Ovary (tissue), 9 donors: ENCODE results near the gene TNFSF12. TPM values are rescaled to one million over a fixed set of nuclear protein-coding genes. Genes with fewer than 3 reads are reported as not detected.

ENCODE experiments used
- DNase-seq, 5 donors: peaks; one replicate each; pipeline ENCODE4 v3.0.0-alpha.2; 2019 to 2020
- H3K27ac ChIP-seq, 2 donors: fragments of 200-600 bp; one replicate each; pipeline versions ENCODE4 v1.5.1 to v1.8.0; 2019 to 2022
- H3K27me3 ChIP-seq: fragments of 200-600 bp; one replicate; pipeline ENCODE4 v1.8.0; 2022
- H3K36me3 ChIP-seq: fragments of 200-600 bp; sonication (generic); one replicate; pipeline ENCODE4 v1.5.1; 2019
- H3K4me1 ChIP-seq: one replicate; pipeline ENCODE4 v1.8.1; 2013; ENCODE audit warnings: mild to moderate bottlenecking, moderate library complexity; ENCODE audit not compliant: insufficient read depth
- H3K4me3 ChIP-seq: fragments of 200-600 bp; sonication (generic); one replicate; pipeline ENCODE4 v1.5.1; 2017
- H3K9me3 ChIP-seq, 2 donors: fragments of 200-600 bp in 1 of 2; sonication (generic) in 1 of 2; one replicate each; pipeline versions ENCODE4 v1.5.1 to v1.8.1; 2013 to 2019; ENCODE audit warnings: mild to moderate bottlenecking in 1 of 2, moderate library complexity in 1 of 2
- CTCF ChIP-seq, 3 donors: fragments of 450-650 bp in 2 of 3; fragments of 200-600 bp in 1 of 3; IDR thresholded peaks; one replicate each; pipeline versions ENCODE4 v1.5.1 to v1.8.0; 2016 to 2022; ENCODE audit warnings: antibody characterized with exemption in 3 of 3, mild to moderate bottlenecking in 1 of 3
- EP300 ChIP-seq: sonication (generic); formaldehyde crosslinking; IDR thresholded peaks from one replicate; pipeline ENCODE4 v1.6.1; 2017; ENCODE audit warnings: antibody characterized with exemption
- POLR2A ChIP-seq: fragments of 450-650 bp; IDR thresholded peaks from one replicate; pipeline ENCODE4 v1.6.1; 2017; ENCODE audit warnings: antibody characterized with exemption, mild to moderate bottlenecking, moderate library complexity
- WGBS, 3 donors: extraction: QIAGEN DNeasy Blood & Tissue Kit in 1 of 3; methylation state at CpG; one replicate each; pipeline versions ENCODE4 v1.1.5 to v1.1.7; 2013 to 2017; 5-methylcytosine and 5-hydroxymethylcytosine counted together
- intact Hi-C, 4 donors: fragments of 100-400 bp; cut with DNase I; formaldehyde crosslinking; loops; one replicate each; pipeline versions ENCODE4 v1.11.0 to v1.15.1; 2022 to 2023
- polyA plus RNA-seq, 2 donors: library from polyadenylated mRNA; stranded (reverse); fragments of 200-250 nt in 1 of 2; fragments of 350-450 nt in 1 of 2; fragmentation: Illumina TruSeq in 1 of 2; extraction: RNeasy Lipid Tissue Mini Kit (QIAGEN cat#74804) in 1 of 2; gene quantifications; one replicate each; pipeline ENCODE4 v1.2.3, GENCODE V29; 2013 to 2014
- total RNA-seq, 7 donors: library from RNA; depleted of rRNA in 2 of 7; stranded (reverse); fragments of >200 nt in 2 of 7; fragmentation: NEBNext Ultra II Directional in 3 of 7; extraction: Animal tissue kit (Norgen Biotek cat#: 25700) in 3 of 7; gene quantifications; one replicate each; pipeline versions ENCODE4 v1.1.0 to v1.2.4, GENCODE V29; 2016 to 2023
- donor health status: DM: no; HTN: no; CAD: no; lungs with moderate emphysema.
- donor health status: DM: no; HTN: no; CAD: no.
- donor health status: Bipolar disorder and iron deficiency.
- donor health status: DM: yes; HTN: yes; CAD: no.
- donor health status: DM: no; HTN: no; CAD: no.
- donor health status: DM: yes; HTN: yes; CAD: no.

The TNFSF12 gene
- total and polyA plus RNA-seq, 9 donors: 26.6 to 78.3 (median 59.6) TPM

GRCh38 chr17:7508846-7509245 is 40.0 kb upstream of the TNFSF12 start:
- H3K36me3 ChIP-seq: no peaks in the 10 kb centered on the region
- intact Hi-C loops: no loop called here
- H3K27me3 ChIP-seq: no peaks in the 10 kb centered on the region
- H3K4me1 ChIP-seq: no peaks in the 10 kb centered on the region
- whole genome bisulfite sequencing, 3 donors: 89 to 91% (median 89%) methylated on average over 9 of the region's 9 CpGs
- no peak overlapping the region for H3K27ac ChIP-seq
- no peak for DNase-seq
- H3K9me3 ChIP-seq: no peaks in the 10 kb centered on the region
- no peak overlapping the region for H3K4me3 ChIP-seq
- no peak for TF ChIP-seq EP300
- TF ChIP-seq CTCF (IDR thresholded peaks at IDR 0.05): no peak
- no peak for TF ChIP-seq POLR2A

- Histone ChIP-seq H3K27ac (no peak overlapping the region), H3K36me3 (no peaks in the 10 kb centered on the region), H3K4me1 (no peaks in the 10 kb centered on the region), H3K9me3 (no peaks in the 10 kb centered on the region), H3K27me3 (no peaks in the 10 kb centered on the region), H3K4me3 (no peak overlapping the region)
- TF ChIP-seq EP300 (no peak), CTCF (IDR thresholded peaks at IDR 0.05) (no peak), POLR2A (no peak)
- 55 to 76% (median 56%) methylated on average over 5 of the region's 5 CpGs for WGBS, 3 donors
- intact Hi-C loops: loop anchor here in 2 of 4 donors (2.0 to 10.0 kb wide), 4 partner anchors 47 to 85 kb away; partner anchors contain the start of genes SENP3 (in 1 of the 2), SOX15 (in 1 of the 2) and TNFSF13 (in 1 of the 2)
- no peak for DNase-seq
These were observed 38.9 kb upstream of the TNFSF12 start for GRCh38 chr17:7509937-7510336.

GRCh38 chr17:7511108-7511507 is 37.8 kb upstream of the TNFSF12 start:
- H3K9me3 ChIP-seq: no peaks in the 10 kb centered on the region
- no peaks in the 10 kb centered on the region for H3K4me1 ChIP-seq
- TF ChIP-seq POLR2A (no peak), CTCF (IDR thresholded peaks at IDR 0.05) (no peak), EP300 (no peak)
- DNase-seq: no peak
- H3K27ac ChIP-seq: no peak overlapping the region
- WGBS, 3 donors: 58 to 63% (median 62%) methylated on average over 10 of the region's 10 CpGs
- no peaks in the 10 kb centered on the region for H3K36me3 ChIP-seq
- no peaks in the 10 kb centered on the region for H3K27me3 ChIP-seq
- intact Hi-C loops: loop anchor here in 2 of 4 donors (2.0 to 10.0 kb wide), 4 partner anchors 46 to 84 kb away; partner anchors contain the start of genes SENP3 (in 1 of the 2), SOX15 (in 1 of the 2) and TNFSF13 (in 1 of the 2)
- H3K4me3 ChIP-seq: no peak overlapping the region

DNA sequence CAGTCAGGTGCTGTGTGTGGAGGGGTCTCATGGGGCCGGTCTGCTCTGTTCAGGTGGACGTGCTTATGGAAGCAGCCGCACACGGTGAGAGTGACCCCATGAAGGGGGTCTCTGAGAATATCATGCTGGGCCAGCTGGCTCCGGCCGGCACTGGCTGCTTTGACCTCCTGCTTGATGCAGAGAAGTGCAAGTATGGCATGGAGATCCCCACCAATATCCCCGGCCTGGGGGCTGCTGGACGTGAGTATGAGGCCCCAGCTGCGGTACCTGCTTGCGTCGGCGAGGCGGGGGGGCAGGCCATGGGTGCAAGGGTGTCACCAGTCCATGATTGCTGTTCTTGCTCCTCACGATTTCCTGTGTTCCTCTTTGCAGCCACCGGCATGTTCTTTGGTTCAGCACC is 36.8 kb upstream of the TNFSF12 start:
- no peaks in the 10 kb centered on the region for H3K36me3 ChIP-seq
- WGBS, 3 donors: 77 to 88% (median 80%) methylated on average over 15 of the region's 15 CpGs
- no peak overlapping the region for H3K27ac ChIP-seq
- DNase-seq: no peak
- H3K27me3 ChIP-seq: no peaks in the 10 kb centered on the region
- H3K9me3 ChIP-seq: no peaks in the 10 kb centered on the region
- TF ChIP-seq CTCF (IDR thresholded peaks at IDR 0.05): no peak
- TF ChIP-seq EP300: no peak
- no peak for TF ChIP-seq POLR2A
- intact Hi-C loops: loop anchor here in 3 of 4 donors (2.0 to 10.0 kb wide), 4 partner anchors 45 to 83 kb away; partner anchors contain the start of genes SENP3 (in 2 of the 3), SOX15 (in 1 of the 3) and TNFSF13 (in 1 of the 3)
- H3K4me3 ChIP-seq: no peak overlapping the region
- H3K4me1 ChIP-seq: no peaks in the 10 kb centered on the region
